ENCODE data around the gene NRL. TPM values are rescaled to one million over a fixed set of nuclear protein-coding genes. Genes with fewer than 3 reads are reported as not detected.

The NRL gene
- total and polyA plus RNA-seq, 10 of the 15 experiments (the other 5 are each of a cell fraction or from before 2014, with no cell fraction given) = 0.11 to 4.4 (median 2.2) TPM

GRCh38 chr14:24053548-24054323, 61.0 kb downstream of the NRL start:
- 41% methylated on average over 10 of the region's 10 CpGs for WGBS (ENCODE audit: insufficient coverage, insufficient replicate concordance, low lambda C conversion rate, missing lambda C conversion rate)
- no peak for ATAC-seq
- CTCF ChIA-PET = interaction anchor here (0.8 to 6.3 kb wide), 3 partner anchors 38 to 61 kb away, joined by 3 to 197 read pairs (median 5); partner anchors contain the start of genes DCAF11, NRL and PCK2
- RAD21 ChIA-PET (ENCODE audit: unreplicated experiment) = interaction anchor here (1.0 kb wide), 2 partner anchors 39 to 55 kb away, joined by 4 to 8 read pairs; no protein-coding TSS in a partner anchor
- Histone ChIP-seq H3K4me1 (ENCODE audit: control insufficient read depth, insufficient read depth, low read length) (peaks cover 21% of the 10 kb centered on the region), H3K27me3 (replicated peaks in 1 of 2; ENCODE audit: control insufficient read depth in 2 of 2, insufficient read depth in 2 of 2, low read length in 1 of 2) (peaks cover 0 to 3% of the 10 kb centered on the region in 2 experiments; a peak in 1 of 4 replicates), H3K79me2 (ENCODE audit: control insufficient read depth, insufficient read depth, low read length) (no peaks in the 10 kb centered on the region), H3K9ac (ENCODE audit: control insufficient read depth, insufficient read depth, low read length) (no peak overlapping the region), H3K4me3 (no peak overlapping the region), H3K4me2 (ENCODE audit: control insufficient read depth, insufficient read depth) (no peak overlapping the region), H3K9me3 (replicated peaks; ENCODE audit: control insufficient read depth, insufficient read depth, low read length) (no peaks in the 10 kb centered on the region), H3K27ac (ENCODE audit: control insufficient read depth, insufficient read depth) (no peak overlapping the region), H2AFZ (ENCODE audit: control insufficient read depth, low read depth, low read length) (no peak overlapping the region), H3K36me3 (ENCODE audit: control insufficient read depth in 2 of 2, insufficient read depth in 2 of 2, low read length in 1 of 2) (no peaks in the 10 kb centered on the region), H4K20me1 (ENCODE audit: control insufficient read depth, insufficient read depth) (no peaks in the 10 kb centered on the region)
- in situ Hi-C loops (cut with MboI) = no loop called here
- intact Hi-C loops (cut with micrococcal nuclease; ENCODE audit: unreplicated experiment) = loop anchor here (2.0 kb wide), 1 partner anchor 39 kb away; no protein-coding TSS in a partner anchor
- POLR2A ChIA-PET = interaction anchor here (1.0 kb wide), 1 partner anchor 39 kb away, joined by 4 read pairs; no protein-coding TSS in a partner anchor
- DNase-seq (ENCODE audit: low read depth, low spot score) = no peak
- TF ChIP-seq MEF2B (IDR thresholded peaks at IDR 0.05; ENCODE audit: partially characterized antibody, poor library complexity, severe bottlenecking) (no peak), SREBF1 (IDR thresholded peaks at IDR 0.05; ENCODE audit: low read length) (no peak), FOXK2 (IDR thresholded peaks at IDR 0.05) (0 out of 2 replicates have a peak, but pooled peaks have one; percentile 0), YBX1 (IDR thresholded peaks at IDR 0.05) (no peak)
- BruUV-seq (replicated peaks) = no TSS peak
- SMC1A ChIA-PET (ENCODE audit: uncharacterized antibody, unreplicated experiment) = interaction anchor here (0.6 to 1.3 kb wide), 4 partner anchors 18 to 51 kb away, joined by 3 to 4 read pairs (median 3); no protein-coding TSS in a partner anchor
- FAIRE-seq = no peak

All from GM12878 (cell line).